NCI-H2227 (cell line): ENCODE results near the gene HECTD1.
A peak's percentile ranks its signal among the peaks of the same experiment; 100 is the strongest.
"Not testable (repeated sequence)": the region's sequence is repeated elsewhere in the genome, so short reads cannot be mapped to it uniquely, and the experiment has no call there.

Experiments used
- DNase-seq: peaks from one replicate; lab custom pipeline; 2025; ENCODE audit not compliant: unreplicated experiment; lab: John Stamatoyannopoulos, UW

The HECTD1 gene

GRCh38 chr14:31207755-31208545, at the start of gene HECTD1:
TSS of gene HECTD1 (minus strand) at chr14:31207793. CDS start at chr14:31205936, 1,857 bp downstream.
- DNase-seq: peak; percentile 94

- DNase-seq: no peak
These were observed 49.6 kb upstream of the HECTD1 start for GRCh38 chr14:31257244-31257553.

GRCh38 chr14:31256534-31257243, 49.1 kb upstream of the HECTD1 start:
- DNase-seq: no peak

GRCh38 chr14:31255918-31256317, 48.3 kb upstream of the HECTD1 start:
- DNase-seq: not testable (repeated sequence)

- DNase-seq: no peak
These were observed 47.7 kb upstream of the HECTD1 start for GRCh38 chr14:31255286-31255685.

GRCh38 chr14:31253746-31254471, 46.3 kb upstream of the HECTD1 start:
- DNase-seq: no peak

GRCh38 chr14:31252865-31253264, 45.3 kb upstream of the HECTD1 start:
- no peak for DNase-seq

GRCh38 chr14:31251028-31251958, 43.7 kb upstream of the HECTD1 start:
- DNase-seq: peak; percentile 16

- no peak for DNase-seq
These were observed 37.0 kb upstream of the HECTD1 start for GRCh38 chr14:31244626-31245025.

- no peak for DNase-seq
These were observed 36.3 kb upstream of the HECTD1 start for GRCh38 chr14:31243860-31244259.

GRCh38 chr14:31242161-31242940, 34.8 kb upstream of the HECTD1 start:
- DNase-seq: not testable (repeated sequence)

- no peak for DNase-seq
These were observed 34.0 kb upstream of the HECTD1 start for GRCh38 chr14:31241450-31242114.

GRCh38 chr14:31239741-31240140, 32.1 kb upstream of the HECTD1 start:
- DNase-seq: no peak

- no peak for DNase-seq
These were observed 27.9 kb upstream of the HECTD1 start for GRCh38 chr14:31235462-31235861.

- DNase-seq: no peak
These were observed 24.5 kb upstream of the HECTD1 start for GRCh38 chr14:31232081-31232480.

- not testable (repeated sequence) for DNase-seq
These were observed 23.7 kb upstream of the HECTD1 start for GRCh38 chr14:31231272-31231671.

- DNase-seq: no peak
These were observed 23.0 kb upstream of the HECTD1 start for GRCh38 chr14:31230573-31230958.

GRCh38 chr14:31229638-31230572, 22.3 kb upstream of the HECTD1 start:
- no peak for DNase-seq
